ENCODE results near the gene GLTP.

- TF ChIP-seq EP300 (IDR thresholded peaks at IDR 0.05; ENCODE audit: borderline replicate concordance) (no peak), MAX (IDR thresholded peaks at IDR 0.05) (no peak), EGR1 (IDR thresholded peaks at IDR 0.05) (no peak), REST (IDR thresholded peaks at IDR 0.05; ENCODE audit: low read depth) (no peak), TEAD4 (IDR thresholded peaks at IDR 0.05) (no peak), FOXM1 (IDR thresholded peaks at IDR 0.05; ENCODE audit: borderline replicate concordance, low read depth) (no peak), TAF1 (IDR thresholded peaks at IDR 0.05; ENCODE audit: low read depth) (no peak)
Measured at GRCh38 chr12:109881752-109882151, 1.4 kb upstream of the GLTP start.

Measured in Ishikawa (cell line).